CD4-positive, CD25-positive, alpha-beta regulatory T cell (primary cell): ENCODE results near the gene SIRT7. TPM values are rescaled to one million over a fixed set of nuclear protein-coding genes. Genes with fewer than 3 reads are reported as not detected.

Experiments used
- ATAC-seq, 2 donors: fragments of 150-1000 bp; cut with Tn5 transposase; one replicate each; pipeline ENCODE4 v1.10.0; 2021; ENCODE audit warnings: low read depth in 2 of 2, moderate number of reproducible peaks in 2 of 2, moderate library complexity in 1 of 2
- DNase-seq, 3 donors: peaks; one replicate each; pipeline versions ENCODE4 v3.0.0 to v3.0.0-alpha.2; 2012 to 2022; ENCODE audit warnings: mixed read lengths in 1 of 3
- H3K27ac ChIP-seq: one replicate; pipeline ENCODE4 v1.7.0; 2013; ENCODE audit warnings: mild to moderate bottlenecking, low read length; ENCODE audit not compliant: insufficient read depth, poor library complexity, severe bottlenecking
- H3K27me3 ChIP-seq: one replicate; pipeline ENCODE4 v1.7.0; 2013; ENCODE audit warnings: low read length; ENCODE audit not compliant: control insufficient read depth, insufficient read depth
- H3K36me3 ChIP-seq: one replicate; pipeline ENCODE4 v1.7.0; 2013; ENCODE audit warnings: mild to moderate bottlenecking, low read length, moderate library complexity; ENCODE audit not compliant: control insufficient read depth, insufficient read depth
- H3K4me1 ChIP-seq: 2 replicates; pipeline ENCODE4 v1.7.0; 2013; ENCODE audit warnings: mild to moderate bottlenecking, low read length; ENCODE audit not compliant: insufficient read depth, control insufficient read depth, poor library complexity, severe bottlenecking
- H3K4me3 ChIP-seq: one replicate; pipeline ENCODE4 v1.7.0; 2013; ENCODE audit warnings: low read depth, mild to moderate bottlenecking, low read length, moderate library complexity
- H3K9me3 ChIP-seq, 2 experiments: 1 replicate in 1 of 2; 2 replicates in 1 of 2; pipeline ENCODE4 v1.7.0; 2013; ENCODE audit warnings: low read length in 2 of 2, mild to moderate bottlenecking in 1 of 2, moderate library complexity in 1 of 2; ENCODE audit not compliant: control insufficient read depth in 2 of 2
- H3K27ac Mint-ChIP-seq, 3 donors: one replicate each; pipeline ENCODE4 v1.8.0; 2020 to 2022; ENCODE audit warnings: mild to moderate bottlenecking in 3 of 3, mixed read lengths in 3 of 3, moderate library complexity in 2 of 3
- H3K27me3 Mint-ChIP-seq: one replicate; pipeline ENCODE4 v1.8.0; 2022; ENCODE audit warnings: mild to moderate bottlenecking, mixed read lengths
- H3K36me3 Mint-ChIP-seq: one replicate; pipeline ENCODE4 v1.8.0; 2020; ENCODE audit warnings: mixed read lengths
- H3K4me1 Mint-ChIP-seq, 4 donors: one replicate each; pipeline ENCODE4 v1.8.0; 2020 to 2022; ENCODE audit warnings: mixed read lengths in 4 of 4, mild to moderate bottlenecking in 1 of 4
- H3K4me3 Mint-ChIP-seq, 4 donors: one replicate each; pipeline ENCODE4 v1.8.0; 2020 to 2022; ENCODE audit warnings: mild to moderate bottlenecking in 4 of 4, mixed read lengths in 4 of 4, moderate library complexity in 3 of 4
- H3K9me3 Mint-ChIP-seq, 7 donors: one replicate each; pipeline ENCODE4 v1.8.0; 2020 to 2022; ENCODE audit warnings: mixed read lengths in 7 of 7, mild to moderate bottlenecking in 3 of 7, moderate library complexity in 2 of 7
- polyA plus RNA-seq, 4 donors: library from polyadenylated mRNA; unstranded; fragments of 300-500 nt; fragmentation: Illumina TruSeq; gene quantifications; one replicate each; pipeline ENCODE4 v1.2.3, GENCODE V29; 2021
- total RNA-seq: library from RNA; stranded (reverse); gene quantifications from one replicate; pipeline ENCODE4 v1.2.3, GENCODE V29; 2022

SIRT7 gene
- total and polyA plus RNA-seq, 5 donors from 2014 or later, result 35.9 to 78.1 (median 42.1) TPM

DNA sequence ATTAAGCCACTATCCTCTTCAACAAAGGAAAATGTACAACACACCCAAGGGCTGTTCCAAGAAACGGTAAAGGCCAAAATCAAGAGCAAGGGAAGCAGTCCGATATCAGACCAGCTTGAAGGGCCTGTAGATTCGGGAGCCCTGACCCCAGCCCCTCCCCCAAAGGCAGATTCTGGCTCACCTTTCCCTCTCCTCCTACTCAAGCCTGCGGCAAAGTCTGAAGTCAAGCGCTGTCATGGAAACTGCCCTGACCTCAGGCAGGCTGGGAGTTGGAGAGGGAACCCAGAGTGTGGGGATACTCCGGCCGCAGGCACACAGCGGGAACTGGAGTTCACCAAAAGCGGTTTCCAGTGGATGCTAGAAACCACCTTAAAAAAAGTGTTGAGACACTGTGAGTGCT lies 28.4 kb downstream of the SIRT7 start:
- H3K9me3 Mint-ChIP-seq, result no peaks in the 10 kb centered on the region
- H3K4me1 Mint-ChIP-seq, result peaks cover 0 to 34% (median 4%) of the 10 kb centered on the region in 4 donors
- DNase-seq (no peak), ATAC-seq (no peak)
- peak overlapping the region; percentile 85 for H3K27ac ChIP-seq
- H3K9me3 ChIP-seq, result no peaks in the 10 kb centered on the region
- H3K36me3 ChIP-seq, result peaks cover 44% of the 10 kb centered on the region
- peak overlapping the region; percentile 65 for H3K4me3 ChIP-seq
- H3K27me3 Mint-ChIP-seq, result no peaks in the 10 kb centered on the region
- H3K4me3 Mint-ChIP-seq, result peak overlapping the region; percentile 64 to 96 (median 90)
- H3K36me3 Mint-ChIP-seq, result peaks cover 17% of the 10 kb centered on the region
- no peaks in the 10 kb centered on the region for H3K27me3 ChIP-seq
- H3K4me1 ChIP-seq, result peaks cover 22% of the 10 kb centered on the region
- no peak overlapping the region for H3K27ac Mint-ChIP-seq

DNA sequence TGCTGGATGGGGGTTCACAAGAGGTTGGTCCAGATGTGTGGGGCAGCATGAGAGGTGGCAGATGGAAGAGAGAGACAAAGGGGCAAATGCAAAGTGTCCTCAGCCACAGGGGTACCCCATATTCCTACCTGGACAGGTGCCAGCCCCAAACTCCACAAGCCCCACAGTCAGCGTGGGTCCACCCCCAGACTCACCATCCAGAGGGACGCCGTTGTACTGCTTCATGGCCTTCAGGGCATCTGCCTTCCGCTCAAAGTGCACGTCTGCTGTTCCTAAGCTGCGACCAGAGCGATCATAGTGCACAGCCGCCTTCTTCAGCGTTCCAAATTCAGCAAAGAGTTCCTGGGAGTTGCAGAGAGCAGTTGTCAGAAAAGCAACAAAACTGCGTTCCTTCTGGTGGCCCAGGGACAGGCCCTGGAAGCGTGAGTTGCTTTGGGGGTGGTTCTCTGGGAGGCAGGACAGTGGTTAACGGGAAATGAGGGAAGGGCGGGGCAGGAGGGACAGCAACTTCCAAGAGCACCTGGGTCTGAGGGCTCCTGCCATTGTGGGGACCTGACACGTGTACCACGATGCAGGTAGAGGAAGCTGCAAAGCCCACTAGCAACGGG lies 28.9 kb downstream of the SIRT7 start:
- peaks cover 22% of the 10 kb centered on the region for H3K4me1 ChIP-seq
- no peaks in the 10 kb centered on the region for H3K27me3 Mint-ChIP-seq
- H3K27ac Mint-ChIP-seq, result no peak overlapping the region
- H3K4me3 Mint-ChIP-seq, result peak overlapping the region; percentile 58 to 96 (median 70)
- no peak for DNase-seq
- H3K4me1 Mint-ChIP-seq, result peaks cover 0 to 34% (median 4%) of the 10 kb centered on the region in 4 donors
- H3K9me3 Mint-ChIP-seq, result no peaks in the 10 kb centered on the region
- no peak for ATAC-seq
- peaks cover 42% of the 10 kb centered on the region for H3K36me3 ChIP-seq
- H3K27me3 ChIP-seq, result no peaks in the 10 kb centered on the region
- no peak overlapping the region for H3K4me3 ChIP-seq
- no peaks in the 10 kb centered on the region for H3K9me3 ChIP-seq
- H3K27ac ChIP-seq, result no peak overlapping the region
- H3K36me3 Mint-ChIP-seq, result peaks cover 17% of the 10 kb centered on the region

DNA sequence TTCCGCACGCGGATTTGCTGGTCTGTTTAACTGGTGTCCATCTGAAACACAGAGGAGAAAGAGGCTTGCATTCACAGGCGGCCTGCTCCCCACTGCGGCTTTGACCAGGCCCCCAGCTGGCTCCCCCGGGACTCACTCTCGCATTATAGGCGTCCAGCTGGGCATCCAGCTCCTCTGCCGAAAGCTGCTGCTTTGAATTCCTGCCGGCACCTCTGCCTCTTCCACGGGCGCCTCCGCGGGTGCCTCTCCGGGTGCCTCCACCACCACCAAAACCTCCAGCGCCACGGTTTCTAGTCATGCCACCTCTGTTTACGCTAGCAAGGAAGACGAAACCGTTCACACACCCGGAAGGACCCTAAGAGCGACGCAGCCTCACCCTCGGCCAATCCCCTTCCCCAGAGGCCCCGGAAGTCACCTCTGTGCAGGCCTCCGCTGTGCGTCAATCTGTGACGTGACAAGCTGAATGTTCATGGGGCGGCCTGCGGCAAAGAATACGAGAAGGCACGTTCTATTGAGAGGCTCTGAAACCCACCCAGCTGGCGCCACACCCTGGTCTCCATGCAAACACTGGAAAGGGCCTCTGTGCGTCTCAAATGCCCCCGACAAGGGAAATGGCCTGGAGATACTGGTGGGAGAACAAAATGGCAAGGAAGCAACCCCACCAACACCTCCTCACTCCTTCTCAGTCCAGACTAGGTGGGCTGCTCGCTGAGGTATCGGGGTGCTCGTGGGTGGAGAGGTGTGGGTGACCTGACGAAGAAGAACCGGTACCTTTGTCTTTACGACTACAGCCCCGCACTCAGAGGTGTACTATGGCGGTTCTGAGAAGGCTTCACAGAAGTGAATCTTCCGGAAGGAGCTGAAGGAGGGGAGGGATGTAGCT lies 29.6 kb downstream of the SIRT7 start:
- no peak for ATAC-seq

GRCh38 chr17:81885869-81886548 lies 32.0 kb downstream of the SIRT7 start:
- no peaks in the 10 kb centered on the region for H3K27me3 ChIP-seq
- H3K4me3 Mint-ChIP-seq, result peak overlapping the region in 1 of 4 donors; percentile 63
- H3K27me3 Mint-ChIP-seq, result no peaks in the 10 kb centered on the region
- H3K27ac Mint-ChIP-seq, result peak overlapping the region in 2 of 3 donors; percentile 75 to 92
- no peak overlapping the region for H3K27ac ChIP-seq
- no peak overlapping the region for H3K4me3 ChIP-seq
- ATAC-seq, result no peak
- H3K9me3 Mint-ChIP-seq, result no peaks in the 10 kb centered on the region
- H3K4me1 Mint-ChIP-seq, result peaks cover 0 to 21% (median 4%) of the 10 kb centered on the region in 4 donors
- peaks cover 47% of the 10 kb centered on the region for H3K36me3 ChIP-seq
- H3K4me1 ChIP-seq, result peaks cover 16% of the 10 kb centered on the region
- peaks cover 22% of the 10 kb centered on the region for H3K36me3 Mint-ChIP-seq
- no peaks in the 10 kb centered on the region for H3K9me3 ChIP-seq
- DNase-seq, result no peak

More for the DNA sequence above, 29.6 kb downstream of the SIRT7 start:
- peaks cover 42% of the 10 kb centered on the region for H3K36me3 ChIP-seq
- H3K9me3 ChIP-seq, result no peaks in the 10 kb centered on the region
- H3K27me3 Mint-ChIP-seq, result no peaks in the 10 kb centered on the region
- H3K4me1 Mint-ChIP-seq, result peaks cover 0 to 30% (median 4%) of the 10 kb centered on the region in 4 donors
- H3K27ac ChIP-seq, result no peak overlapping the region
- H3K27me3 ChIP-seq, result no peaks in the 10 kb centered on the region
- H3K27ac Mint-ChIP-seq, result peak overlapping the region in 1 of 3 donors; percentile 66
- no peak overlapping the region for H3K4me3 ChIP-seq
- no peak for DNase-seq
- H3K4me3 Mint-ChIP-seq, result peak overlapping the region; percentile 48 to 96 (median 64)
- peaks cover 22% of the 10 kb centered on the region for H3K4me1 ChIP-seq
- H3K36me3 Mint-ChIP-seq, result peaks cover 17% of the 10 kb centered on the region
- no peaks in the 10 kb centered on the region for H3K9me3 Mint-ChIP-seq

DNA sequence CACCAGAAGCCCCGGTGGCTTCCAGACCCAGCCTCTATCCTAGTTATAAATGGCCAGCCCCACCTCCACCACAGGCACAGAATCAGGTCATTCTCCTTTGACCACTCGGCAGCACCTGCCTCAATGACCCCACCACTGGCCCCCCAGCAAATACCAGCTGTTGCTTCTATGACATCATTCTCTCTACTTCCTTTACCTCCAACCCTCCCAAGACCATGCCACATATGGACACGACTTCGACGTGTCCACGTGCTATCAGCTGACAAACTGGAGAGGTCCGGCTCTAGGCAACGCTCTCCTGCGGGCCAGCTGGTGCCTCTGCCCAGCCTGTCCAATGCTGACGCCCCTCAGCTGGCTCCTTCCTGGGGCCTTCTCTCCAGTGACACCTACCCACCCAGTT lies 32.5 kb downstream of the SIRT7 start:
- Histone ChIP-seq H3K27ac (no peak overlapping the region), H3K36me3 (peaks cover 47% of the 10 kb centered on the region), H3K27me3 (no peaks in the 10 kb centered on the region), H3K9me3 (no peaks in the 10 kb centered on the region), H3K4me3 (no peak overlapping the region), H3K4me1 (peaks cover 11% of the 10 kb centered on the region)
- DNase-seq (no peak), ATAC-seq (no peak)
- Mint-ChIP-seq H3K27ac (peak overlapping the region in 2 of 3 donors; percentile 75 to 92), H3K4me1 (peaks cover 0 to 20% (median 4%) of the 10 kb centered on the region in 4 donors), H3K4me3 (peak overlapping the region in 2 of 4 donors; percentile 63 to 66), H3K9me3 (no peaks in the 10 kb centered on the region), H3K27me3 (no peaks in the 10 kb centered on the region), H3K36me3 (peaks cover 22% of the 10 kb centered on the region)

- no peaks in the 10 kb centered on the region for H3K9me3 Mint-ChIP-seq
- H3K27me3 ChIP-seq, result no peaks in the 10 kb centered on the region
- no peaks in the 10 kb centered on the region for H3K27me3 Mint-ChIP-seq
- peaks cover 22% of the 10 kb centered on the region for H3K36me3 Mint-ChIP-seq
- no peaks in the 10 kb centered on the region for H3K9me3 ChIP-seq
- H3K4me1 Mint-ChIP-seq, result peaks cover 0 to 16% (median 4%) of the 10 kb centered on the region in 4 donors
- peaks cover 47% of the 10 kb centered on the region for H3K36me3 ChIP-seq
- no peak overlapping the region for H3K27ac Mint-ChIP-seq
- DNase-seq, result no peak
- H3K4me3 Mint-ChIP-seq, result peak overlapping the region in 1 of 4 donors; percentile 63
- H3K4me3 ChIP-seq, result no peak overlapping the region
- no peak overlapping the region for H3K27ac ChIP-seq
- ATAC-seq, result no peak
- peaks cover 6% of the 10 kb centered on the region for H3K4me1 ChIP-seq
Observed at GRCh38 chr17:81884968-81885367, 33.0 kb downstream of the SIRT7 start.

GRCh38 chr17:81884520-81884919 lies 33.5 kb downstream of the SIRT7 start:
- H3K36me3 Mint-ChIP-seq, result peaks cover 22% of the 10 kb centered on the region
- Histone ChIP-seq H3K36me3 (peaks cover 45% of the 10 kb centered on the region), H3K4me1 (peaks cover 2% of the 10 kb centered on the region), H3K27me3 (no peaks in the 10 kb centered on the region), H3K9me3 (no peaks in the 10 kb centered on the region), H3K27ac (peak overlapping the region; percentile 8), H3K4me3 (no peak overlapping the region)
- no peaks in the 10 kb centered on the region for H3K9me3 Mint-ChIP-seq
- no peak overlapping the region for H3K27ac Mint-ChIP-seq
- H3K4me3 Mint-ChIP-seq, result no peak overlapping the region
- ATAC-seq (no peak), DNase-seq (no peak)
- H3K27me3 Mint-ChIP-seq, result no peaks in the 10 kb centered on the region
- H3K4me1 Mint-ChIP-seq, result peaks cover 0 to 16% (median 4%) of the 10 kb centered on the region in 4 donors
